H1 (cell line): ENCODE measurements around the gene PTPRF. TPM values are rescaled to one million over a fixed set of nuclear protein-coding genes. Genes with fewer than 3 reads are reported as not detected.

Experiments used
- CTCF ChIA-PET: fragments of 300-600 bp; sonication (Branson Sonifier 250); formaldehyde crosslinking; loops from one replicate; lab custom pipeline; 2021; ENCODE audit not compliant: partially characterized antibody; lab: Charles Lee
- POLR2A ChIA-PET: fragments of 300-600 bp; sonication (Branson Sonifier 250); formaldehyde crosslinking; loops from one replicate; lab custom pipeline; 2021; ENCODE audit warnings: inconsistent platforms; ENCODE audit not compliant: partially characterized antibody; lab: Charles Lee
- DNase-seq, 2 experiments: peaks; one replicate each; pipeline versions ENCODE4 v3.0.0 to v3.0.0-alpha.2; 2010 to 2022; ENCODE audit warnings: low spot score in 2 of 2, low read depth in 1 of 2, mixed read lengths in 1 of 2
- FAIRE-seq: peaks from 2 replicates; lab custom pipeline; 2011; peaks lifted over from hg19 to GRCh38; lab: Jason Lieb, UNC
- H2AFZ ChIP-seq: 2 replicates; pipeline ENCODE4 v1.8.1; 2012; ENCODE audit warnings: low read length, inconsistent platforms
- H2AK5ac ChIP-seq: 2 replicates; pipeline ENCODE4 v1.6.1; 2013; ENCODE audit warnings: low read depth, low read length
- H2BK120ac ChIP-seq: replicated peaks from 2 replicates; pipeline ENCODE3; 2013; ENCODE audit warnings: low read depth, low read length, inconsistent platforms
- H2BK12ac ChIP-seq: 2 replicates; pipeline ENCODE4 v1.6.1; 2013; ENCODE audit warnings: low read depth, low read length
- H2BK15ac ChIP-seq: 2 replicates; pipeline ENCODE4 v1.6.1; 2013; ENCODE audit warnings: low read length
- H2BK20ac ChIP-seq: 2 replicates; pipeline ENCODE4 v1.6.1; 2013; ENCODE audit warnings: low read length
- H2BK5ac ChIP-seq: 2 replicates; pipeline ENCODE4 v1.6.1; 2013; ENCODE audit warnings: low read depth, low read length
- H3K14ac ChIP-seq: 2 replicates; pipeline ENCODE4 v1.6.1; 2013; ENCODE audit warnings: inconsistent platforms; ENCODE audit not compliant: insufficient read length
- H3K18ac ChIP-seq: 2 replicates; pipeline ENCODE4 v1.6.1; 2013; ENCODE audit warnings: low read length; ENCODE audit errors: extremely low read depth
- H3K23ac ChIP-seq: 2 replicates; pipeline ENCODE4 v1.6.1; 2013; ENCODE audit warnings: inconsistent platforms; ENCODE audit not compliant: insufficient read length
- H3K23me2 ChIP-seq: 2 replicates; pipeline ENCODE4 v1.6.1; 2013; ENCODE audit warnings: low read depth, low read length
- H3K27ac ChIP-seq: 2 replicates; pipeline ENCODE4 v1.6.1; 2011; ENCODE audit warnings: low read depth, low read length, inconsistent platforms
- H3K27me3 ChIP-seq, 4 experiments: replicated peaks in 1 of 4; 1 replicate in 1 of 4; 2 replicates in 3 of 4; pipeline versions ENCODE4 v1.6.1 to v1.8.1; 2011 to 2013; ENCODE audit warnings: low read length in 3 of 4, mild to moderate bottlenecking in 3 of 4, inconsistent platforms in 2 of 4, mixed read lengths in 2 of 4, moderate library complexity in 1 of 4; ENCODE audit not compliant: control insufficient read depth in 3 of 4, insufficient read depth in 3 of 4; ENCODE audit errors: extremely low read depth in 1 of 4
- H3K36me3 ChIP-seq, 4 experiments: 2 replicates each; pipeline versions ENCODE4 v1.6.1 to v1.8.1; 2011 to 2013; ENCODE audit warnings: mild to moderate bottlenecking in 4 of 4, low read length in 3 of 4, moderate library complexity in 2 of 4, control low read depth in 1 of 4, inconsistent platforms in 1 of 4; ENCODE audit not compliant: insufficient read depth in 4 of 4, control insufficient read depth in 2 of 4
- H3K4ac ChIP-seq: replicated peaks from 2 replicates; pipeline ENCODE3; 2013; ENCODE audit warnings: low read length, low read depth, mixed read lengths, inconsistent platforms; ENCODE audit not compliant: insufficient read length
- H3K4me1 ChIP-seq, 4 experiments: replicated peaks in 1 of 4; 1 replicate in 1 of 4; 2 replicates in 3 of 4; pipeline versions ENCODE4 v1.6.1 to v1.8.1; 2011 to 2013; ENCODE audit warnings: low read length in 3 of 4, inconsistent platforms in 2 of 4, mixed read lengths in 1 of 4; ENCODE audit not compliant: insufficient read depth in 4 of 4, control insufficient read depth in 3 of 4
- H3K4me2 ChIP-seq, 2 experiments: 2 replicates each; pipeline versions ENCODE4 v1.6.1 to v1.8.1; 2011 to 2013; ENCODE audit warnings: low read depth in 2 of 2, low read length in 2 of 2, control low read depth in 1 of 2, inconsistent platforms in 1 of 2, mild to moderate bottlenecking in 1 of 2; ENCODE audit not compliant: insufficient read depth in 1 of 2
- H3K4me3 ChIP-seq, 4 experiments: fragments of 200-600, 300-600 bp in 1 of 4; sonication (generic), shearing (Covaris generic), sonication (Bioruptor Twin) in 1 of 4; 2 replicates each; pipeline versions ENCODE4 v1.5.1 to v1.8.1; 2011 to 2016; ENCODE audit warnings: low read length in 4 of 4, low read depth in 3 of 4, control low read depth in 2 of 4, inconsistent platforms in 2 of 4, mild to moderate bottlenecking in 2 of 4, mixed read lengths in 1 of 4, moderate library complexity in 1 of 4; ENCODE audit not compliant: insufficient read depth in 2 of 4; ENCODE audit errors: extremely low read depth in 1 of 4
- H3K56ac ChIP-seq: replicated peaks from 2 replicates; pipeline ENCODE3; 2013; ENCODE audit warnings: low read depth, mild to moderate bottlenecking, mixed read lengths, low read length, inconsistent platforms; ENCODE audit not compliant: insufficient read length
- H3K79me1 ChIP-seq: 2 replicates; pipeline ENCODE4 v1.6.1; 2013; ENCODE audit warnings: low read depth, low read length, control low read depth
- H3K79me2 ChIP-seq, 2 experiments: 2 replicates each; pipeline versions ENCODE4 v1.6.1 to v1.8.1; 2012 to 2013; ENCODE audit warnings: low read length in 2 of 2, mild to moderate bottlenecking in 2 of 2, inconsistent platforms in 1 of 2; ENCODE audit not compliant: insufficient read depth in 2 of 2, control insufficient read depth in 1 of 2
- H3K9ac ChIP-seq, 4 experiments: replicated peaks in 1 of 4; 1 replicate in 1 of 4; 2 replicates in 3 of 4; pipeline versions ENCODE4 v1.6.1 to v1.8.1; 2011 to 2013; ENCODE audit warnings: low read depth in 3 of 4, low read length in 3 of 4, control low read depth in 2 of 4, mild to moderate bottlenecking in 2 of 4, moderate library complexity in 2 of 4, inconsistent platforms in 1 of 4; ENCODE audit errors: extremely low read depth in 1 of 4
- H3K9me3 ChIP-seq, 2 experiments: 2 replicates each; pipeline versions ENCODE4 v1.6.1 to v1.8.1; 2012 to 2013; ENCODE audit warnings: mild to moderate bottlenecking in 2 of 2, moderate library complexity in 2 of 2, control low read depth in 1 of 2, inconsistent platforms in 1 of 2, low read depth in 1 of 2, low read length in 1 of 2, mixed read lengths in 1 of 2; ENCODE audit not compliant: insufficient read depth in 2 of 2
- H4K20me1 ChIP-seq, 2 experiments: replicated peaks in 1 of 2; 2 replicates each; pipeline versions ENCODE3 to v1.8.1; 2011 to 2013; ENCODE audit warnings: inconsistent platforms in 2 of 2, low read length in 2 of 2, mild to moderate bottlenecking in 1 of 2; ENCODE audit not compliant: insufficient read depth in 2 of 2, control insufficient read depth in 1 of 2
- H4K5ac ChIP-seq: 2 replicates; pipeline ENCODE4 v1.6.1; 2013; ENCODE audit warnings: low read length, low read depth, mixed read lengths, inconsistent platforms; ENCODE audit not compliant: insufficient read length
- H4K8ac ChIP-seq: 2 replicates; pipeline ENCODE4 v1.8.0; 2013; ENCODE audit warnings: mild to moderate bottlenecking, moderate library complexity, low read length, inconsistent platforms; ENCODE audit not compliant: insufficient read depth; ENCODE audit errors: extremely low read depth
- H4K91ac ChIP-seq: replicated peaks from 2 replicates; pipeline ENCODE3; 2013; ENCODE audit warnings: low read length, mixed read lengths, inconsistent platforms; ENCODE audit not compliant: insufficient read length
- CHD1 ChIP-seq: IDR thresholded peaks from 2 replicates; pipeline ENCODE4 v1.6.1; 2012; ENCODE audit warnings: low read depth, low read length, improper control_type of control experiment
- E2F6 ChIP-seq: IDR thresholded peaks from 2 replicates; pipeline ENCODE4 v1.6.1; 2012; ENCODE audit warnings: inconsistent platforms
- FOSL1 ChIP-seq: IDR thresholded peaks from 2 replicates; pipeline ENCODE4 v1.6.1; 2011; ENCODE audit warnings: mild to moderate bottlenecking, low read depth, low read length, moderate library complexity; ENCODE audit not compliant: insufficient read depth
- HDAC2 ChIP-seq, 2 experiments: fragments of 300-600 bp in 1 of 2; sonication (generic) in 1 of 2; IDR thresholded peaks; 2 replicates each; pipeline ENCODE4 v1.6.1; 2011 to 2012; ENCODE audit warnings: low read depth in 2 of 2, low read length in 2 of 2, mild to moderate bottlenecking in 2 of 2, moderate library complexity in 2 of 2, borderline replicate concordance in 1 of 2, inconsistent platforms in 1 of 2
- JUN ChIP-seq: IDR thresholded peaks from 2 replicates; pipeline ENCODE4 v1.6.1; 2011; ENCODE audit warnings: low read depth, mild to moderate bottlenecking, improper control_type of control experiment, low read length
- PHF8 ChIP-seq: fragments of 200-600 bp; sonication (generic); conservative IDR thresholded peaks from 2 replicates; pipeline ENCODE4 v1.7.1; 2012; ENCODE audit warnings: low read depth, mild to moderate bottlenecking, inconsistent platforms, low read length, moderate library complexity
- SIN3A ChIP-seq, 2 experiments: IDR thresholded peaks in 1 of 2; conservative IDR thresholded peaks in 1 of 2; 2 replicates each; pipeline ENCODE4 v1.6.1; 2011 to 2012; ENCODE audit warnings: low read length in 2 of 2, improper control_type of control experiment in 1 of 2, low read depth in 1 of 2, mild to moderate bottlenecking in 1 of 2
- USF2 ChIP-seq: IDR thresholded peaks from 2 replicates; pipeline ENCODE4 v1.6.1; 2011; ENCODE audit warnings: low read length, improper control_type of control experiment
- ZNF274 ChIP-seq: IDR thresholded peaks from 2 replicates; pipeline ENCODE4 v1.7.0; 2012; ENCODE audit warnings: low read length, borderline replicate concordance; ENCODE audit errors: extremely low read depth
- WGBS, 2 experiments: shearing (Covaris generic) in 1 of 2; methylation state at CpG; one replicate each; pipeline versions ENCODE4 v1.1.6 to v1.1.7; 2013 to 2015; ENCODE audit warnings: low lambda C conversion rate in 2 of 2, mixed read lengths in 2 of 2, inconsistent platforms in 1 of 2, low coverage in 1 of 2, missing lambda C conversion rate in 1 of 2; ENCODE audit not compliant: insufficient replicate concordance in 2 of 2, insufficient coverage in 1 of 2, insufficient read length in 1 of 2; ENCODE audit errors: extremely low coverage in 1 of 2, missing lambda C conversion rate in 1 of 2; 5-methylcytosine and 5-hydroxymethylcytosine counted together
- polyA plus RNA-seq, 7 experiments: library from polyadenylated mRNA; depleted of rRNA in 3 of 7; stranded (reverse) in 5 of 7; unstranded in 2 of 7; fragments of >200 nt in 5 of 7; fragments of 200-250 nt in 2 of 7; gene quantifications; 1 replicate in 5 of 7; 2 replicates in 1 of 7; 4 replicates in 1 of 7; pipeline versions ENCODE4 v1.2.1 to v1.2.3, GENCODE V29; 2011 to 2013; ENCODE audit warnings: missing spikeins in 2 of 7, mixed read lengths in 2 of 7
- total RNA-seq: library from RNA; stranded (reverse); fragmentation: NEBNext Ultra II Directional; extraction: Animal tissue kit (Norgen Biotek cat#: 25700); gene quantifications from 2 replicates; pipeline ENCODE4 v1.2.1, GENCODE V29; 2021

The PTPRF gene
- total and polyA plus RNA-seq, 2 of the 8 experiments (the other 6 are each of a cell fraction or from before 2014, with no cell fraction given), result 136 to 231 TPM

- H2BK5ac ChIP-seq, result no peak overlapping the region
- no peak overlapping the region for H3K4ac ChIP-seq
- H2BK12ac ChIP-seq, result no peak overlapping the region
- ChIA-PET POLR2A (interaction anchor here (0.6 to 14.9 kb wide), 5 partner anchors 9 to 77 kb away, joined by 3 to 270 read pairs (median 5); partner anchors contain the start of gene PTPRF), CTCF (interaction anchor here (0.8 to 15.4 kb wide), 7 partner anchors 7 to 315 kb away, joined by 3 to 169 read pairs (median 5); partner anchors contain the start of gene PTPRF)
- H3K18ac ChIP-seq, result no peak overlapping the region
- peaks cover 53% of the 10 kb centered on the region for H3K79me1 ChIP-seq
- no peak overlapping the region for H2AFZ ChIP-seq
- H3K27ac ChIP-seq, result no peak overlapping the region
- no peak overlapping the region for H3K4me2 ChIP-seq
- peaks cover 0 to 27% (median 19%) of the 10 kb centered on the region in 4 experiments; a peak in 6 of 7 replicates for H3K4me1 ChIP-seq
- H4K91ac ChIP-seq, result no peak overlapping the region
- H2BK120ac ChIP-seq, result no peak overlapping the region
- H3K36me3 ChIP-seq, result peaks cover 0 to 8% (median 7%) of the 10 kb centered on the region in 4 experiments; a peak in 6 of 8 replicates
- peaks cover 26 to 54% of the 10 kb centered on the region in 2 experiments for H4K20me1 ChIP-seq
- no peak overlapping the region for H4K8ac ChIP-seq
- H3K14ac ChIP-seq, result no peak overlapping the region
- H3K56ac ChIP-seq, result no peak overlapping the region
- no peaks in the 10 kb centered on the region for H3K9me3 ChIP-seq
- H2BK20ac ChIP-seq, result no peak overlapping the region
- no peaks in the 10 kb centered on the region for H3K27me3 ChIP-seq
- H2BK15ac ChIP-seq, result no peak overlapping the region
- H3K79me2 ChIP-seq, result peaks cover 3 to 80% of the 10 kb centered on the region in 2 experiments; a peak in 3 of 4 replicates
- no peak for DNase-seq
- WGBS, 2 experiments, result 97% methylated on average over 14 of the region's 14 CpGs; no CpG with 5 or more reads in 1 of the 2 experiments
- H4K5ac ChIP-seq, result no peak overlapping the region
- no peak for FAIRE-seq
- no peak overlapping the region for H2AK5ac ChIP-seq
- H3K23me2 ChIP-seq, result no peaks in the 10 kb centered on the region; the same call in 1 of the 2 replicates
- no peak overlapping the region for H3K23ac ChIP-seq
- no peak overlapping the region for H3K9ac ChIP-seq
- H3K4me3 ChIP-seq, result no peak overlapping the region
- TF ChIP-seq USF2, result no peak
- TF ChIP-seq E2F6, result no peak
- TF ChIP-seq CHD1, result no peak
- no peak for TF ChIP-seq SIN3A (conservative IDR thresholded peaks at IDR 0.05 in 1 of 2, IDR thresholded peaks at IDR 0.05 in 1 of 2; ENCODE audit: low read depth in 1 of 2, low read length in 2 of 2)
- no peak for TF ChIP-seq PHF8
- TF ChIP-seq HDAC2 (IDR thresholded peaks at IDR 0.05; ENCODE audit: borderline replicate concordance in 1 of 2, low read depth in 2 of 2, low read length in 2 of 2), result no peak
- no peak for TF ChIP-seq JUN
- TF ChIP-seq ZNF274, result no peak
- TF ChIP-seq FOSL1, result no peak
These were observed 11.2 kb downstream of the PTPRF start for GRCh38 chr1:43541721-43542401.
